OCI-LY1 (cell line): ENCODE measurements around the gene CD48.

Experiments used
- EZH2 ChIP-seq: fragments of 200-600 bp; sonication (generic), shearing (Covaris generic); IDR thresholded peaks from 2 replicates; pipeline ENCODE4 v1.8.0; 2017; ENCODE audit warnings: borderline replicate concordance, mixed run types, mild to moderate bottlenecking, antibody characterized with exemption, low read length, moderate library complexity, mixed read lengths
- TF ChIP-seq, protein P1 (sequence below): fragments of 200-600 bp; sonication (generic), shearing (Covaris generic); IDR thresholded peaks from 2 replicates; pipeline ENCODE4 v1.5.1; 2017; ENCODE audit warnings: mild to moderate bottlenecking, antibody characterized with exemption, low read length, moderate library complexity, mixed read lengths

DNA sequence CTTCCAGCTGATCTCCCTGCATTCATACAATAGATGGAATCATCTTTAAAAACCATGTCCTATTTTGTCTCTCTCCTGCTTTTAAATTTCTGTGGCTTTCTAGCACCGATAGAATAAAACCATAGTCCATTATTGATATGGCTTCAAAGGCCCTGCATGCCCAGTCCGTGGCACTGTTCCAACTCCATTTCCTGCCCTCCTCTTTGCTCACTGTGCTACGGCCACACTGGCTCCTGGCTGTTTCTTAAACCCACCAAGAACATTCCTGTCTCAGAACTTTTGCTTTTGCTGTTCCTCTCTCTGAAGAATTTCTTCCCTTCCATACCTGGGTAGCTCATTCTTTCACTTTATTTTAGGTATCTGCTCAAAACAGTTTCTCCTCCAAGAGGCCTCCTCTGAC lies 72.0 kb downstream of the CD48 start:
- TF ChIP-seq, protein P1, sequence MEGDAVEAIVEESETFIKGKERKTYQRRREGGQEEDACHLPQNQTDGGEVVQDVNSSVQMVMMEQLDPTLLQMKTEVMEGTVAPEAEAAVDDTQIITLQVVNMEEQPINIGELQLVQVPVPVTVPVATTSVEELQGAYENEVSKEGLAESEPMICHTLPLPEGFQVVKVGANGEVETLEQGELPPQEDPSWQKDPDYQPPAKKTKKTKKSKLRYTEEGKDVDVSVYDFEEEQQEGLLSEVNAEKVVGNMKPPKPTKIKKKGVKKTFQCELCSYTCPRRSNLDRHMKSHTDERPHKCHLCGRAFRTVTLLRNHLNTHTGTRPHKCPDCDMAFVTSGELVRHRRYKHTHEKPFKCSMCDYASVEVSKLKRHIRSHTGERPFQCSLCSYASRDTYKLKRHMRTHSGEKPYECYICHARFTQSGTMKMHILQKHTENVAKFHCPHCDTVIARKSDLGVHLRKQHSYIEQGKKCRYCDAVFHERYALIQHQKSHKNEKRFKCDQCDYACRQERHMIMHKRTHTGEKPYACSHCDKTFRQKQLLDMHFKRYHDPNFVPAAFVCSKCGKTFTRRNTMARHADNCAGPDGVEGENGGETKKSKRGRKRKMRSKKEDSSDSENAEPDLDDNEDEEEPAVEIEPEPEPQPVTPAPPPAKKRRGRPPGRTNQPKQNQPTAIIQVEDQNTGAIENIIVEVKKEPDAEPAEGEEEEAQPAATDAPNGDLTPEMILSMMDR: no peak
- TF ChIP-seq EZH2: no peak
